ENCODE results near the gene DIABLO. TPM values are rescaled to one million over a fixed set of nuclear protein-coding genes. Genes with fewer than 3 reads are reported as not detected.
"Not testable (repeated sequence)": the region's sequence is repeated elsewhere in the genome, so short reads cannot be mapped to it uniquely, and the experiment has no call there.

The DIABLO gene
- total RNA-seq, 2 experiments from 2014 or later, result 47.9 to 51.7 TPM

DNA sequence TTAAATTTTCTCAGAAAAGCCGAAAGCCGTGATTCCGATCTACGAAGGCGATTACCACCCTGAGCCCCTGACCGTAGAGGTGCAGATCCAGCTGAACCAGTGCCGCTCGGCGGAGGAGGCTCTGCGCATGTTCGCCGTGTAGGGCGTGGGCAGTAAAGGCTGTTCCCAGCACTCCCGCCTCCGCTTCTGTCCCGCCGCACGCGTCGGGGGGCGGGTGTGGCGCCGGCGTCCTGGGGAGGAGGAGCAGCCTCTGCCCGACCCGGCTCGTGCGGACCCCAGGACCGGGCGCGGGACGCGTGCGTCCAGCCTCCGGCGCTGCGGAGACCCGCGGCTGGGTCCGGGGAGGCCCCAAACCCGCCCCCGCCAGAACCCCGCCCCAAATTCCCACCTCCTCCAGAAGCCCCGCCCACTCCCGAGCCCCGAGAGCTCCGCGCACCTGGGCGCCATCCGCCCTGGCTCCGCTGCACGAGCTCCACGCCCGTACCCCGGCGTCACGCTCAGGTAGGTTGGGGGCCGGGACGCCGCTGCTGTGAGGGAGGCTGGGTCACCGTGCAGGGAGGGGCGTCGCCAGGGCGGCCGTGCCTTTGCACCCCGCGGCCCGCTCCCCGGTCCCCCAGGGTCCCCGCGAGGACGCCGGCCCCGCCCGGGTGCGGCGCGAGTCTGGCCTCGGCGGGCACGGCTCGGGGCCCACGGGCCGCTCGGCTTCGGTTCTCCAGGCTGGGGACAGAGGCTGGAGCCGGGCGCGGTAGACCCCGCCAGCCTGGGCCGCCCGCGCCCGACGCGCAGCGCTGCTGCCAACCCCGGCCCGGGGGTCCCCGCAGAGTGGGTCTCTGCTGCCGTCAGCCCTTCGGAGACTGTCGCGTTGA, 22.3 kb downstream of the DIABLO start, which contains the start of gene B3GNT4:
Gene B3GNT4 (plus strand): TSS at position 409 of the 866 bp plus-strand sequence. CDS start 910 bp downstream, outside the sequence.
- Mint-ChIP-seq H3K27me3 (peaks cover 43% of the 10 kb centered on the region), H3K4me3 (peak within 1 kb of the TSS; percentile 77), H3K27ac (no peak within 1 kb of the TSS), H3K4me1 (peaks cover 9% of the 10 kb centered on the region), H3K9me3 (no peaks in the 10 kb centered on the region), H3K36me3 (peaks cover 3% of the 10 kb centered on the region)
- peak; percentile 71 for DNase-seq

DNA sequence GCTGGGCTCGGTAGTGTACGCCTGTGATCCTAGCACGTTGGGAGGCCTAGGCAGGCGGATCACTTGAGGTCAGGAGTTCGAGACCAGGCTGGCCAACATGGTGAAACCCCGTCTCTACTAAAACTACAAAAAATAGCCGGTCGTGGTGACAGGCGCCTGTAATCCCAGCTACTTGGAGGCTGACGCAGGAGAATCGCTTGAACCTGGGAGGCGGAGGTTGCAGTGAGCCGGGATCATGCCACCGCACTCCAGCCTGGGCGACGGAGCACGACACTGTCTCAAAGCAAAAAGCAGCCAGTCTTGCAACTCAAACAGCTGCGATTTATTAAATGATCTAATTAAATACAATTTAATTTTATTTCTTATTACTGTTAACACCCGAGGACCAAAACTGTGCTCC, 23.0 kb downstream of the DIABLO start:
- DNase-seq, H3K27ac Mint-ChIP-seq, H3K36me3 Mint-ChIP-seq, H3K9me3 Mint-ChIP-seq: not testable (repeated sequence)
- Mint-ChIP-seq H3K4me3 (peak overlapping the region; percentile 77), H3K27me3 (peaks cover 48% of the 10 kb centered on the region), H3K4me1 (peaks cover 13% of the 10 kb centered on the region)

DNA sequence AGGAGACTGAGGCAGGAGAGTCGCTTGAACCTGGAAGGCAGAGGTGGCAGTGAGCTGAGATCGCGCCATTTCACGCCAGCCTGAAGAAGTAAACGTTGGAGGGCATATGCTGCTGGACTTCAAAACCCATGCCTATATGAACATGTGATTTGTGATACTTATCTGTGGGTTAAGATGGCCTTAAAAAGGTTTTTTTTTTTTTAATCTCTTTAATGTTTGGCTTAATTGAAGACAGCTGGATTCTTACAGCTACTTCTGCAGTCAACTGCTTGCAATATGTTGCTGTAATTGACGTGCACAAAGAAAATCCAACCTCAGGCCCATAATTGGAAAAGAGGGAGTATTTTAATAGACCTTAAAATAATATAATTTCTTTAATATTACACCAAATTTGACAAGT, 23.8 kb downstream of the DIABLO start:
- Mint-ChIP-seq H3K9me3 (no peaks in the 10 kb centered on the region), H3K36me3 (no peaks in the 10 kb centered on the region), H3K27me3 (peaks cover 56% of the 10 kb centered on the region), H3K4me3 (no peak overlapping the region), H3K4me1 (peaks cover 18% of the 10 kb centered on the region), H3K27ac (no peak overlapping the region)
- no peak for DNase-seq

DNA sequence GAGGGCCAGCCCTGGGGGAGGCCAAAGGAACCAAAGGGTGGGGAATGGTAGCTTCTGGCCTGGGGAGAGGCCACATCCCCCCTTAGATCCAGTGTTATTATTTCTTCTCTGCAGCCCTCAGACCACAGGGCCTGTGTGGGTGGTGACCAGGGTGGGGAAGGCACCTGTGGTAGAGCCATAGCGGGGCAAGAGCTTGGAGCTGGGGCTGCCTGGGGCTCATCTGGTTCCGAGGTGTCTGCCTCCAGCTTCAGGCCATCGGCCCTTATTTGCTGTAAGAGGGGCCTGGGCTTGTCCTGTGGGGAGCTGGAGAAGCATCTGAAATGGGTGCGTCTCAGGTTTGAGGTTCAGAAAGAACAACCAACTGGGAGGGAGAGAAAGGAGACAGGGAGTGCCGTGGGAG, 24.5 kb downstream of the DIABLO start:
- peaks cover 18% of the 10 kb centered on the region for H3K4me1 Mint-ChIP-seq
- H3K9me3 Mint-ChIP-seq, result no peaks in the 10 kb centered on the region
- H3K27ac Mint-ChIP-seq, result no peak overlapping the region
- no peaks in the 10 kb centered on the region for H3K36me3 Mint-ChIP-seq
- no peak for DNase-seq
- peaks cover 60% of the 10 kb centered on the region for H3K27me3 Mint-ChIP-seq
- no peak overlapping the region for H3K4me3 Mint-ChIP-seq

DNA sequence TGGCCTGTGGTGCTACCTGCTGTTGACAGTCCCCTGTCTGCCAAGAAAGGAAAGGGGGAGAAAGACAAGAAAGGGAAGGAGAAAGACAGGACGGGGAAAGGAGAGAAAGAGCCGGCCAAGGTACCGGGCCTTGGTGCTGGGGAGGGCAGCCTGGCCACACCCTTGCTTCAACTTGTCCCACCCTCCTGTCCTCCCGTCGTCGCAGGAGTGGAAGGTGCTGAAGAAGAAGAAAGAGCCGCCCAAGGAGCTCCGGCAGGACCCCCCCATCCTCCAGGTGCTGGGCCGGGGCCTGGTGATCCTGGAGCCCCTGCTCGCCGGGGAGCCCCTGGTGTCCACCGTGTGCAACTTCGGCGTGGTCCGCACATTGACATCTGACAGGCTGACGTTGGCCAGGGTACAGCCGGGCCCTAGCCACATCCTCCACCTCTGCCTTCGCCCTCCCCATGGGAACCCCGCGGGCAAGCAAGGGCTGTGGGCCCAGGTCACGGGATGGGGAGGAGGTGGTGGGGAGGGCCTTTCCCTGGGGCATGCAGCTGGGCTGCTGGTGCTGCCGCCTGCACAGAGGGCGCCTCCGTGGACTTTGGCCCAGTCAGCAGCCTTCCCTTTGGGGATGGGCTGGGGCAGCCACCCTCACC, 25.2 kb downstream of the DIABLO start:
- H3K27me3 Mint-ChIP-seq, result peaks cover 62% of the 10 kb centered on the region

DNA sequence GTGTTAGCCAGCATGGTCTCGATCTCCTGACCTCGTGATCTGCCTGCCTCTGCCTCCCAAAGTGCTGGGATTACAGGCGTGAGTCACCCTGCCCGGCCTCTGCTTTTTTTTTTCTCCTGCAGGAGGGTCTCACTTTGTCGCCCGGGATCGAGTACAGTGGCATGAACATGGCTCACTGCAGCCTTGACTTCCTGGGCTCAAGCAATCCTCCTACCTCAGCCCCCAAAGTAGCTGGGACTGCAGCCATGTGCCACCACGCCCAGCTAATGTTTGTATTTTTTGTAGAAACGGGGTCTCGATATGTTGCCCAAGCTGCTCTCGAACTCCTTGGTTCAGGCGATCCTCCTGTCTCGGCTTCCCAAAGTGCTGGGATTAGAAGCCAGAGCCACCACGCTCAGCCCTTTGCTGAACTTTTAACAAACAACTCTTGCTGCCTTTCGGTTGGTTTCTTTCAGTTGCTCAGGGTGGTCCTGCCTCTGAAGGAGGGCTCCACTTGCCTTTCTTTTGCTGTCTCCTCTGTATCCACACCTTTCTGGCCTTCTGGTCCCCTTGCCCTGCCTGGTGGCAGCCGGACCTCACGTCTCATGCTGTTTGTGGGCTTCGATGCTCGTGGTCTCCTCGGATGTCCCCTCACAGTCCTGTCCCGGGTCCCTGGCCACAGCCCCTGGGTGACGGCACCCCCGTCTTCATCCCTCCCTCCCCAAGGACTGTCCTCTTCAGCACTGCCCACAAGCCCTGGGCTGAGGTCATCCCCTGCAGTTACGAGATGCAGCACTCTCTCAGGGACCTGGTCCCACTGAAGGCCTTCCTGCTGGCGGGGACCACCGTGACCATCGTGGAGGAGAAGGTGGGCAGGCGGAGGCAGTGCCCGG, 26.1 kb downstream of the DIABLO start:
- H3K4me1 Mint-ChIP-seq, result peaks cover 16% of the 10 kb centered on the region
- no peak for DNase-seq
- H3K4me3 Mint-ChIP-seq, result no peak overlapping the region
- H3K27me3 Mint-ChIP-seq, result peaks cover 62% of the 10 kb centered on the region
- H3K27ac Mint-ChIP-seq, result no peak overlapping the region
- H3K9me3 Mint-ChIP-seq, result peaks cover 4% of the 10 kb centered on the region
- H3K36me3 Mint-ChIP-seq, result no peaks in the 10 kb centered on the region

More for the DNA sequence above, 25.2 kb downstream of the DIABLO start:
- peaks cover 1% of the 10 kb centered on the region for H3K9me3 Mint-ChIP-seq
- no peak overlapping the region for H3K4me3 Mint-ChIP-seq
- H3K36me3 Mint-ChIP-seq, result no peaks in the 10 kb centered on the region
- H3K4me1 Mint-ChIP-seq, result peaks cover 18% of the 10 kb centered on the region
- DNase-seq, result no peak
- H3K27ac Mint-ChIP-seq, result no peak overlapping the region

DNA sequence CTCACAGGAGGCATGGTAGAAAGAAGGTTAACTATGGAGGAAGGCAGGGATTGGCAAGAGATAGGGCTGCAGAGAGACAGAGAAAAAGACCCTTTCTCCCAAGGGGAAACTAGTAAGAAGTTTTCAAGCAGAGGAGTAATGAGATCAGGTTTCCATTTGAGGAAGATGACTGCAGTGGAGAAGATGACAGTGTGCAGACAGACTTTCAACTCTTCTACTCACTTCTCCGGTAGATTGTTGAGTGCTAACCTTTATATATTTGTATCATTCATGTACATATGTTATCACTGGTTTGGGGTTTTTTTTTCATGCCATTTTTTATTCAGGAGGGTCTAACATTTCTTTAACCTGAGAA, 28.3 kb downstream of the DIABLO start:
- Mint-ChIP-seq H3K9me3 (peaks cover 4% of the 10 kb centered on the region), H3K27ac (peak overlapping the region; percentile 62), H3K4me1 (peaks cover 10% of the 10 kb centered on the region), H3K4me3 (peak overlapping the region; percentile 26), H3K27me3 (peaks cover 51% of the 10 kb centered on the region), H3K36me3 (no peaks in the 10 kb centered on the region)
- no peak for DNase-seq

DNA sequence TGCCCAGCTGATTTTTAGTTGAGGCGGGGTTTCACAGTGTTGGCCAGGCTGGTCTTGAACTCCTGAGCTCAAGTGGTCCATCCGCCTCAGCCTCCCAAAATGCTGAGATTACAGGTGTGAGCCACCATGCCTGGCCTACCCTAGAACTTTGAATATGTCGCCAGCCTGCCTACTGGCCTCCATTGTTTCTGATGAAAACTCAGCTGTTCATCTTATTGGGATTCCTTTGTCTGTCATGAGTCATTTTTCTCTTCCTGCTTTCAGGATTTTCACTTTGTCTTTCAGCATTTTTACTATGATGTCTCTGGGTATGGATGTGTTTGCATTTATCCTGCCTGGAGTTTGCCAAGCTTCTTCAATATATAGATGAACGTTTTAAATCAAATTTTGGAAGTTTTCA, 30.4 kb downstream of the DIABLO start:
- no peaks in the 10 kb centered on the region for H3K36me3 Mint-ChIP-seq
- H3K4me1 Mint-ChIP-seq, result peaks cover 9% of the 10 kb centered on the region
- DNase-seq, result no peak
- no peak overlapping the region for H3K4me3 Mint-ChIP-seq
- peaks cover 4% of the 10 kb centered on the region for H3K9me3 Mint-ChIP-seq
- H3K27ac Mint-ChIP-seq, result no peak overlapping the region
- peaks cover 42% of the 10 kb centered on the region for H3K27me3 Mint-ChIP-seq

DNA sequence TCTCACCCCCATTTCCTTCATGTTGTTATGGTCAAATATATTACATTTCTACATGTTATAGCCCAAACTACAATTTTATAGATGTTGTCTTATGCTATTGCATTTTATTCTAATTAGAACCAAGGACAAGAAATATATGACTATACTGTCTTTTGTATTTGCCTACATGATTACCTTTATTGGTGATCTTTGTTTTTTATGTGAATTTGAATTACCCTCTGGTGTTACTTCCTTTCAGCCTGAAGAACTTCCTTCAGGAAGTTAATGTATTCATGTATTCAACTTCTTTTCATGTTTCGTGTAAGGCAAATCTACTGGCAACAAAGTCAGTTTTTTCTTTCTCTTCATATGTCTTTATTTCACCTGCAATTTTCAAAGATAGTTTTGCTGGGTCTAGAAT, 31.0 kb downstream of the DIABLO start:
- peaks cover 9% of the 10 kb centered on the region for H3K4me1 Mint-ChIP-seq
- no peak for DNase-seq
- no peak overlapping the region for H3K27ac Mint-ChIP-seq
- H3K36me3 Mint-ChIP-seq, result no peaks in the 10 kb centered on the region
- H3K4me3 Mint-ChIP-seq, result no peak overlapping the region
- H3K27me3 Mint-ChIP-seq, result peaks cover 37% of the 10 kb centered on the region
- peaks cover 4% of the 10 kb centered on the region for H3K9me3 Mint-ChIP-seq

DNA sequence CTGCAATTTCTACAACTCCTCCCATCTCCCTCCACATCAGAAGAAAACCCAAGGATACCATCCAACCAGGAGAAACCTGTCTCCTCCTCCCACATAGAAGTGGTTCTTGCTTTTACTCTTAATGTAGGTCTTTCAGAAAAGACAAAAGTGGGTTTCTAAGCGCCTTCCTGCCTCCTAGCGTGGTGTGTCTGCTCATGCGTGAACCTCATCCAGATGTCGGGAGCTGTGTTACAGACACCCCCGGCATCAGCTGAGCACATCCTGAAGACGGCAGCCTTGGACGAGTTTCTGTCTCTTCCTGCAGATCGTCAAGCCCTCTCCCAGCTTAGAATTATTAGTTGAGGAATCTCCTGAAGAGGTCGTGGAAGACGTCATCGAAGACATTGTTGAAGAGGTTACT, 33.4 kb downstream of the DIABLO start:
- no peak overlapping the region for H3K27ac Mint-ChIP-seq
- H3K27me3 Mint-ChIP-seq, result peaks cover 16% of the 10 kb centered on the region
- H3K9me3 Mint-ChIP-seq, result peaks cover 4% of the 10 kb centered on the region
- no peaks in the 10 kb centered on the region for H3K36me3 Mint-ChIP-seq
- H3K4me1 Mint-ChIP-seq, result peaks cover 2% of the 10 kb centered on the region
- no peak overlapping the region for H3K4me3 Mint-ChIP-seq
- no peak for DNase-seq

DNA sequence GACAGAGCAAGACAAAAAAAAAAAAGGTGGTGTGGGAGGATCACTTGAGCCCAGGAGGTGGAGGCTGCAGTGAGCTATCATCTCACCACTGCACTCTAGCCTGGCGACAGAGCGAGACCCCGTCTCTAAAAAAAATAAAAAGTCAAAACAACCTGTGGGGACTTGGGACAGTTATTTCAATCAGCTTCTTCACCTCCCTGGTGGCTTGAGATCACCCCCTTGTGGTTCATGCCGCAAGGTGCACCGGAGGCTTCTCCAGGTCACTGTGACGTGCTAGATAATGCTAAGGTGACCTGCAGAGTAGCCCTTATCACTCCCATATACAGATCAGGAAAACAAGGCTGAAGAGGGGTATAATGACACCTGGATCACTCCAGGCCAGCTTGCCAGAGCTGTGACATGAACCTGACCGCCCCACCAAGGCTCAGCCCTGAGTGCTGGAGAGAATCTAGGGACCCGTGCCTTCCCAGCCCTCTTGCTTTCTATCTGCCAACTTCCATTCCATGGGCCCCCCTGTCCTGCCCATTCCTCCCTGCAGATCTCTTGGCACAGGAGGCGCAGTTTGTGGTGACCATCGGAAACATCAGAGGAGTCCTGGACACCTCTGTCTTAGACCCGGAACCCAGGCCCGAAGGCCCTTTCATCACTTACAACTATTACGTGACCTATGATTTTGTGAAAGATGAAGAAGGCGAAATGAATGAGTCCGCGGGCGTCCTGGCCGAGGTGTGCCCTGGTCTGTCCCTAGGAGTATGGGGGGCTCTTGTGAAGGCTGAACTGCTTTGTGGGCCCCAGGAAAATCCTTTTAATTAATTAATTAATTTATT, 34.8 kb downstream of the DIABLO start:
- no peak overlapping the region for H3K4me3 Mint-ChIP-seq
- peaks cover 4% of the 10 kb centered on the region for H3K9me3 Mint-ChIP-seq
- H3K4me1 Mint-ChIP-seq, result no peaks in the 10 kb centered on the region
- no peak overlapping the region for H3K27ac Mint-ChIP-seq
- no peaks in the 10 kb centered on the region for H3K36me3 Mint-ChIP-seq
- peaks cover 7% of the 10 kb centered on the region for H3K27me3 Mint-ChIP-seq
- peak; percentile 64 for DNase-seq

DNA sequence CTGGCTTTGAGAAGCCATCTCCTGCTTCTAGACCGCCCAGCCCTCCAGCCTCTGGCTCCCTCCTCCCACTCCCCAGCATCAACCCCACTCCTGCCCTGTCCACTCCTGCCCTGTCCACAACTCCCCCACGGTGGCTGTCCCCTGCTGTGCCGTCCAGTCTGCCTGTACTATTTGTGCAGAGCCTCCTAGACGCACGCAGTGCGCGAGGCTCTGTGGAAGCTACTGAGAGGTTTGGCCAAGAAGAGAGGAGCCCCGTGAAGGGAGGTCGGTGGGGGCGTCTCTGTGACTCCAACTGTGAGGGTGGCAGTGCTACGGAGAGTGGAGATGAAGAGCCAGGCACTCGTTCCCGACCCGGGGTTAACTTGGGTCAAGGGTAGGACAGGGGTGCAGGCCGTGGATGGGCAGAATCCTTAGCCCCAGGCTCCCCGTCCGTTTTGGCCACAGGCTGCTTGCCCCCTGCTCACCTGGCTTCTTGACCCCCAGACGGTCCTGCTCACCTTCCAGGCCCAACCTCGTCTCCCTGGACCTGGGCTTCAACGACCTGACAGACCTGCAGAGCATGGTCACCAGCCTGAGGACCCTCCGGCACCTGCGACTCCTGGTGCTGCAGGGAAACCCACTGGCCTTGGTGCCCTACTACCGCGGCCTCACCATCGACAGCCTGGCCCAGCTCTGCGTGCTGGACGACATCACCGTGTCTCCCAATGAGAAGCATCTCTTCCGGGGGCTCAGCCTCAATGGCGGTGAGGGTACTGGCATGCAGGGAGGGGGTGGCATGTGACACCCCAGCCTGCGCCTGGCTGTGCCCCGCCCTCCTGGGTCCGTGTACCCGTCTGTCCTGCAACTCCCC, 36.0 kb downstream of the DIABLO start:
- Mint-ChIP-seq H3K9me3 (no peaks in the 10 kb centered on the region), H3K4me3 (no peak overlapping the region), H3K4me1 (no peaks in the 10 kb centered on the region), H3K36me3 (no peaks in the 10 kb centered on the region), H3K27me3 (peaks cover 4% of the 10 kb centered on the region), H3K27ac (no peak overlapping the region)
- no peak for DNase-seq

DNA sequence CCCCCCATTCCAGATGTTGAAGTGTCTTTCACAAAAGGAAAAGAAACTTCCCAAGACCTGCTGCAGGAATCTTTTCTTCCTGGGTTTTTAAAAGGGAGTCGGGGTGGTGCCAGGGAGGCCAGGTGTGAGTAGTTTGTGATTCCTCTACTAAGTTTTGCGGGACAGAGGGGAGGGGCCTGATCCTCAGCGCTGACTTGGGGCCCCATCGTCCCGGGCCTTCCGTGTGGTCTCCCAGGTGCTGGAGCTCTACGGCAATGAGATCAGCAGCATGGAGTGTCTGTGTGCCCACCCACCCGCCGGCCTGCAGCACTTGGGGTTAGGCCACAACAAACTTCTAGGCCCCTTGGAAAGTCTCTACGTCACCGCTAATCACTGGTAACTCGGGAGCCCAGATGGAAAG, 38.4 kb downstream of the DIABLO start:
- Mint-ChIP-seq H3K36me3 (no peaks in the 10 kb centered on the region), H3K4me1 (peaks cover 7% of the 10 kb centered on the region), H3K9me3 (no peaks in the 10 kb centered on the region), H3K4me3 (no peak overlapping the region), H3K27ac (no peak overlapping the region), H3K27me3 (peaks cover 19% of the 10 kb centered on the region)
- DNase-seq, result no peak

Measured in activated naive CD8-positive, alpha-beta T cell treated with anti-CD3 and anti-CD28 coated beads for 36 hours (primary cell).